ENCODE measurements around the gene IL1R1. TPM values are rescaled to one million over a fixed set of nuclear protein-coding genes. Genes with fewer than 3 reads are reported as not detected.
A peak's percentile ranks its signal among the peaks of the same experiment; 100 is the strongest.

Gene IL1R1
- total RNA-seq, 1 donor from 2014 or later = 152 TPM

DNA sequence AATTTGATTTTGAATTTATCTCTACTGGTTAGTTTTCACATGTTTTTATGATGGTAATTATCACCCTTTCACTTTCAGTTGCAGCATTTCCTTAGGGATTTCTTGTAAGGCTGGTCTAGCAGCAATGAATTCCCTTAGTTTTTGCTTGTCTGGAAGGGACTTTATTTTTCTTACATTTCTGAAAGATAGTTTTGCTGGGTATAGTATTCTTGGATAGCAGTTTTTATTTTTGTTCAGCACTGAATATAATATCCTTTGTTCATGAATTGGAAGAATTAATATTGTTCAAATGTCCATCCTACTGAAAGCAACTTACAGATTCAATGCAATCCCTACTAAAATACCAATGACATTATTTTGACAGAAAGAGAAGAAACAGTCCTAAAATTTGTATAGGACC is 74.5 kb downstream of the IL1R1 start:
- Histone ChIP-seq H3K4me3 (no peak overlapping the region), H3K9me3 (peaks cover 25% of the 10 kb centered on the region), H3K36me3 (no peaks in the 10 kb centered on the region), H3K27me3 (ENCODE audit: low read depth) (no peaks in the 10 kb centered on the region), H3K4me1 (no peaks in the 10 kb centered on the region), H3K27ac (no peak overlapping the region)
- ATAC-seq (no peak), DNase-seq (no peak)
- TF ChIP-seq, protein P1, sequence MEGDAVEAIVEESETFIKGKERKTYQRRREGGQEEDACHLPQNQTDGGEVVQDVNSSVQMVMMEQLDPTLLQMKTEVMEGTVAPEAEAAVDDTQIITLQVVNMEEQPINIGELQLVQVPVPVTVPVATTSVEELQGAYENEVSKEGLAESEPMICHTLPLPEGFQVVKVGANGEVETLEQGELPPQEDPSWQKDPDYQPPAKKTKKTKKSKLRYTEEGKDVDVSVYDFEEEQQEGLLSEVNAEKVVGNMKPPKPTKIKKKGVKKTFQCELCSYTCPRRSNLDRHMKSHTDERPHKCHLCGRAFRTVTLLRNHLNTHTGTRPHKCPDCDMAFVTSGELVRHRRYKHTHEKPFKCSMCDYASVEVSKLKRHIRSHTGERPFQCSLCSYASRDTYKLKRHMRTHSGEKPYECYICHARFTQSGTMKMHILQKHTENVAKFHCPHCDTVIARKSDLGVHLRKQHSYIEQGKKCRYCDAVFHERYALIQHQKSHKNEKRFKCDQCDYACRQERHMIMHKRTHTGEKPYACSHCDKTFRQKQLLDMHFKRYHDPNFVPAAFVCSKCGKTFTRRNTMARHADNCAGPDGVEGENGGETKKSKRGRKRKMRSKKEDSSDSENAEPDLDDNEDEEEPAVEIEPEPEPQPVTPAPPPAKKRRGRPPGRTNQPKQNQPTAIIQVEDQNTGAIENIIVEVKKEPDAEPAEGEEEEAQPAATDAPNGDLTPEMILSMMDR (IDR thresholded peaks at IDR 0.05) = no peak
- intact Hi-C loops (cut with DNase I) = no loop called here

DNA sequence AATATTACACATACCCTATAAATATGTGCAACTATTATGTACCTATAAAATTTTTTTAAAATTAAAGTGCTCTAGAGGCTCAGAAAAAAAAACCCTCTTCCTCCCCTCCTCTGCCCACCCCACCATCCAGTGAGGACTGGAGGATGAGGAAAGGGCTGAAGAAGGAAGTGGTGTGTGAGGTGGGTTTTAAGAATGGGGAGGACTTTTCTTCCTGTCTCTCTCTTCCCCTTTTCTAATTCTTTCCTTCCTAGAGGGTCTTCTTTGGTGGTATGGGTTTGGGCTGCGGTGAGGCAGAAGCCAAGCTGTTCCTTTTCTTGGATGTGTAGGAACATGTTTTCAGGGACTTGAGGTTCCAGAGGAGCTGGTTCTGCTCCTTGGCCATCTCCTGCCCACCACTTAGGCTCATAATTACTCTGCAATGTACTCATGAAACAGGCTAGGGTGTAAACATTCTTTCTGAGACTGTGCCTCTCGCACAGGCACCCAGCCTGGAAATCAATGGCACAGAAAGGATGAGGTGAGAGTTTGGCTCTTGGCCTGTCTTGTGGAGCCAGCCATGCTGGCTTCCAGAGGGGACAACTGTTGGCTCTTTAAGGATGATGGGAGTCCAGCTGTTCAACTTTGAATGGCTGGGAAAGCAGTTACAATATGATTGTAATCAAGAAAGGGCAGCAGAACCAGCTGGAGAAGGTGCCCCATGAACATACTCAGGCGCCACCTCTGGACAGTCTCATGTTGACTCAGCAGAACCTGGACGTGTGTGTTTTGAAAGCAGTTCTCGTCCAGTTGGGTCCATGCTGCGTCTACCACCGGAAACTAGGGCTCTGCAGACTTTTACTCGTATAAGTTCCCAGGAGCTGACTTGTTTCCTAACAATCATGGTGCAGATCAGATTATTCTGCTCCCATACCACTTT is 82.5 kb downstream of the IL1R1 start:
- H3K27ac ChIP-seq = no peak overlapping the region

GRCh38 chr2:102226171-102226570 is 83.6 kb downstream of the IL1R1 start:
- Histone ChIP-seq H3K9me3 (no peaks in the 10 kb centered on the region), H3K4me3 (no peak overlapping the region), H3K4me1 (peaks cover 27% of the 10 kb centered on the region), H3K27ac (peak overlapping the region; percentile 85), H3K27me3 (ENCODE audit: low read depth) (no peaks in the 10 kb centered on the region), H3K36me3 (no peaks in the 10 kb centered on the region)
- TF ChIP-seq, protein P1 (IDR thresholded peaks at IDR 0.05) = no peak
- no peak for DNase-seq
- ATAC-seq = no peak
- intact Hi-C loops (cut with DNase I) = no loop called here

More for the DNA sequence above, 82.5 kb downstream of the IL1R1 start:
- H3K27me3 ChIP-seq (ENCODE audit: low read depth) = no peaks in the 10 kb centered on the region
- no peaks in the 10 kb centered on the region for H3K36me3 ChIP-seq
- no peaks in the 10 kb centered on the region for H3K9me3 ChIP-seq
- TF ChIP-seq, protein P1 (IDR thresholded peaks at IDR 0.05) = no peak
- DNase-seq (no peak), ATAC-seq (no peak)
- H3K4me1 ChIP-seq = peaks cover 27% of the 10 kb centered on the region
- intact Hi-C loops (cut with DNase I) = no loop called here
- H3K4me3 ChIP-seq = no peak overlapping the region

DNA sequence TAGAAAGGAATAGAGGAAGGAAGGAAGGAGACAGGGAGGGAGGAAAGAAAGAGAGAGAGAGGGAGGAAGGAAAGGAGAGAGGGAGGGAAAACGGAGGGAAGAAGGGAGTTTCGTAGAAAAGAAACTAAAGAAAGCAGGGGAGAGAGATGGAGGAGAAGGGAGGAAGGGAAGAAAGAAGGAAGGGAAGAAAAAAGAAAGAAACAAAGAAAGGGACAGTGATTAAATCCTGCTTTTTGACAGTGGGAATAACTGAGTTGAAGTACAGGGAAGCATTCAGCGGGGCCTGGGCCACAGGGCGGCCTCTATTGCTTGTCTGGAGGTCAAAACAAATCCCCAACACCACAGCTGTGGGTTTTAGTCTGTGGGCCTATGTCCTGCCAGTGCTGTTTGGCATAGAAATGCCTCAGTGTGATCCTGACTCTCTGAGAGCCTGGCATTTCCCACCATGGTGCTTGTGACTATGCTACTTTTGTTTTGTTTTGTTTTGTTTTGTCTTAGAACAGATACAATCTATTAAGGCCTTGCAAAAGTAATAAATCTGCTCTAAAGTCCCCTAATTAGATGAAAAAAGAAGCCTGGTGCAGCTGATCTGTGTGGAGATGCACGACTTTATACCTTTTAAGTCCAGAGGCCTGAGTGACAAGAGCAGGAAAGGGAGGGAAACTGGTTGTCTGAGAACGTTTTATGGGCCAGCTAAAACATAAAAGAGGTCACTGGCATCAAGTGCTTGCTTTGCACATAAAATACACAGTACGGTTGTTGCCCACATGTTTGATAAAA is 84.3 kb downstream of the IL1R1 start:
- DNase-seq (no peak), ATAC-seq (peak; percentile 4 to 36)
- Histone ChIP-seq H3K36me3 (no peaks in the 10 kb centered on the region), H3K9me3 (no peaks in the 10 kb centered on the region), H3K4me3 (no peak overlapping the region), H3K4me1 (peaks cover 27% of the 10 kb centered on the region), H3K27ac (peak overlapping the region; percentile 85), H3K27me3 (ENCODE audit: low read depth) (no peaks in the 10 kb centered on the region)
- TF ChIP-seq, protein P1 (IDR thresholded peaks at IDR 0.05) = no peak
- intact Hi-C loops (cut with DNase I) = no loop called here

DNA sequence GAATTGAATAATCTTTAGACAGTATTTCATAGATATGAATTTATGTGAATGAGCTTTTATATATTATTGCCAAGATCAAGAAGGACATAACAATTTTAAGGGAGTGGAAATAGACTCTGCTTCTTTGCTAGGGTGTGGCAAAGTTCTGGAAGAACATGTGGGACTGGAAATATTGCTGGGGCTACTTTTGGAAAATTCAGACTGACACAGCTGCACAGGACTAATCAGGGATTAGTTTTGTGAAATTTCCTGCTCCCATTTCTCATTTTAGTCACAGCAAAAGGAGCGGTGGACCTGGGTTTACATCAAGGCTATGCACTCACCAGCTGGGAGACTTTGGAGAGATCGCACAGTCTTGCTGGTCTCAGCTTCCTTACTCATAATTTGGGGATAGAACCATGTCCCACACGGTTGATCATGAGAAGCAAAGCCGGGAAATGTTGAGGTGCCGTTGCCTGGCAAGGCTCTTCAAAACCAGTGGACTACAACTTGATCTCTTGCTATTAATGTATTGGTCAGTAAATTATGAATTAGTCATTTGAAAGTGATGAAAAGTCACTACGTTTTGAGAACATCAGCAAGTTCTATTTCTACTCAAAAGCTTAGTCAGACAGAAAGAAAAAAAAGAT is 86.7 kb downstream of the IL1R1 start:
- Histone ChIP-seq H3K9me3 (no peaks in the 10 kb centered on the region), H3K27me3 (ENCODE audit: low read depth) (no peaks in the 10 kb centered on the region), H3K27ac (no peak overlapping the region), H3K4me3 (no peak overlapping the region), H3K36me3 (no peaks in the 10 kb centered on the region), H3K4me1 (peaks cover 27% of the 10 kb centered on the region)
- intact Hi-C loops (cut with DNase I) = no loop called here
- no peak for ATAC-seq
- no peak for DNase-seq
- TF ChIP-seq, protein P1 (IDR thresholded peaks at IDR 0.05) = no peak

Data from lower lobe of right lung (tissue), 2 donors.